ENCODE measurements around the gene NLRP12.
"Not testable (repeated sequence)": the region's sequence is repeated elsewhere in the genome, so short reads cannot be mapped to it uniquely, and the experiment has no call there.

NLRP12 gene

DNA sequence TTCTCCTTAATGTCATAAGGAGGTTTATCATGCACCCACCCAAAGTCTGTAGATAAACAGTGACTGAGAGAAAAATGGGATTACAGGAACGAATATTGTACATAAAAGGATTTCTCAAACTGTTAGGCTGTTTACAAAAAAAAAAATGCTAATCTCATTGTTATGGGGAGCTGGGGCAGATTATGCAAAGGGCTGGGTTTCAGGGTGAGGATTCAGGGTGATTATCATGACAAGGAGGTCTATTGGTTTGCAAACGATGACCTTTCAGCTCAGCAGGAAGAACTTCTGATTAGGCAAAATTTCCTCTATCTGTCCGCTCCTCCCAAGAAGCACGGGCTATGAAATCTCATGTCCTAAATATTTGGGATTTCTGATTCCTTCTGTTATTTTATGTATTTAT is 41.4 kb downstream of the NLRP12 start:
- no peak for DNase-seq (ENCODE audit: low spot score)

DNA sequence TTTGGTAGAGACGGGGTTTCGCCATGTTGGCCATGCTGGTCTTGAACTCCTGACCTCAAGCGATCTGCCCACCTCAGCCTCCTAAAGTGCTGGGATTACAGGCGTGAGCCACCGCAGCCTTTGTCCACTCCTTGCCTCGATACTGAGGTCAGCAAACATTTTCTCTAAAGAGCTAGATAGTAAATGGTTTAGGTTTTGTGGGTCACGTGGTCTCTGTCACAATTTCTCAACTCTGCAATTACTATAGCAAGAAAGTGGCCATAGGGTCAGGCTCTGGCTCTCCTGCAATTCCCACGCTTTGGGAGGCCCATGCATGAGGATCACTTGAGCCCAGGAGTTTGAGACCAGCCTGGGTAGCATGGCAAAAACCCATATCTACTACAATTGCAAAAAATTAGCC is 42.8 kb downstream of the NLRP12 start:
- not testable (repeated sequence) for DNase-seq (ENCODE audit: low spot score)

DNA sequence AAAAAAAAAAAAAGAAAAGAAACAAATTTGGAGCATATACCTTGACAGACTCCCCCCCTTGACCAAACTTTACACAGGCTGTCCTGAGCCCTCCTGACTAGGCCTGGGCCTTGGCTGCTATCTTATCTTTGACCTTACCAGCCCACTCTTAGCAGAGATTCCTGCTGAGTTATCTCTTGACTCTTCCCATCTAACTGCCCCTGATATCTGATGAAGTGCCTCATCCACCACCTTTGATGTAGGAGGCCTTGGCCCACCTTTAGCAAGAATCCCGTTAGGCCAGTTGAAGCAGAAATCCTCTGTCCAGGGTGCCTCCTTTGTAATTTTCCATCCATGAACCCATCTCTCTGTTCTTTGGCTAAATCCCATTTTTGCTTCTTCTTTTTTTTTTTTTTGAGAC is 43.6 kb downstream of the NLRP12 start:
- DNase-seq (ENCODE audit: low spot score) = no peak

DNA sequence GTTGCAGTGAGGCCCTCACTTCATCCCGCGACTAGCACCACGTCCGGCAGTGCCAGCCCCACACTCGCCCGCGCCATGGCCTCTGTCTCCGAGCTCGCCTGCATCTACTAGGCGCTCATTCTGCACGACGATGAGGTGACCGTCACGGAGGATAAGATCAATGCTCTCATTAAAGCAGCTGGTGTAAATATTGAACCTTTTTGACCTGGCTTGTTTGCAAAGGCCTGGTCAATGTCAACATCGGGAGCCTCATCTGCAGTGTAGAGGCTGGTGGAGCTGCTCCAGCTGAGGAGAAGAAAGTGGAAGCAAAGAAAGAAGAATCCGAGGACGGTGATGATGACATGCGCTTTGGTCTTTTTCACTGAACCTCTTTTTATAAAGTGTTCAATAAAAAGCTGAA is 48.6 kb downstream of the NLRP12 start:
- DNase-seq (ENCODE audit: low spot score) = no peak

DNA sequence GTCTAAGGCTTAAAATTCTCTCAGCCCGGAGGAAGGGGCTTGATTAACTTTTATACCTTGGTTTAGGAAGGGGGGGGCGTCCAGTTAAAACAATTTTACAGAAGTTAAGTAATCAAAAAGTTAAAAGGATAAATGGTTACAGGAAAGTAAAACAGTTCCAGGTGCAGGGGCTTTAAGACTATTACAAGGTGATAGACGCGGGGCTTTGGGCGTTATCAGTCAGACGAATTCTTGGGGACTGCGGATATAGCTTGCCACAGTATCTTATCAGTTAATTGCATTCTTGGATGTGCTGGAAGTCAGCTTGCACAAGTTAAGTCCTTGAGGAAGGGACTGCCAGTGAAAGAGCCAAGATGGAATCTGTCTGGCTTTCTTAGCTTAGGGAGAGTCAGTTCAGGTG is 49.6 kb downstream of the NLRP12 start:
- not testable (repeated sequence) for DNase-seq (ENCODE audit: low spot score)

DNA sequence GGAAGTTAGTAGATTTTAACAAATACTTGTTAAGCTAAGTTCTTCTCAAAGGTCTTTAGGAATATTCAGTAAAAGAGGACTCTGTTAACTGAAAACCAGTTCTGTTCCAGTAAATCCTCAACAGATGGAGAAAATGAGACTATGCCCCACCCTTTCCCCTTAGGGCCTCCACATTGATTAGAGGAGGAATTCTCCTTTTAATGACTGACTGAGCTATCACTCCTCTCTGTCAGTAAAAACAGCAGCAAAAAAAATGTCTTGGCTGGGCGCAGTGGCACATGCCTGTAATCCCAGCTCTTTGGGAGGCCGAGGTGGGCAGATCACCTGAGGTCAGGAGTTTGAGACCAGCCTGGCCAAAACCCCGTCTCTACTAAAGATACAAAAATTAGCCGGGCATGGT is 50.1 kb downstream of the NLRP12 start:
- no peak for DNase-seq (ENCODE audit: low spot score)

DNA sequence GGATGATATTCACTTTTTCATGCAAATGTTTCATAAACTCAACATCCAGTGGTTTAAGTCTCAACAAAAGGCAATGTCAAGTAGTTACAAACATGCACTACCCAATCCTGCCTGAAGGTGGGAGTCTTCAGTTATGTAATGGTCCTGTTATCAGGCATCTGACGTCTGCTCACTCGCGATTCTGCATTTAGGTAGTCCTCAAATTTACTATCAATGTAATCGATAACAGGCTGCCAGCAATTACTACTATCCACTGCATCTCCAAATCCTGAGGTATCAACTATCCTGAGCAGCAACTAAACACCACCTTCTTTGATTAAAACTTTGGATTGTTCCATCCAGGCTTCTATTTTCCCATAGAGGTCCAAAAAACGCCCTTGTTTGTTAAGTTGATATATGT is 51.2 kb downstream of the NLRP12 start:
- peak; percentile 74 for DNase-seq (ENCODE audit: low spot score)

DNA sequence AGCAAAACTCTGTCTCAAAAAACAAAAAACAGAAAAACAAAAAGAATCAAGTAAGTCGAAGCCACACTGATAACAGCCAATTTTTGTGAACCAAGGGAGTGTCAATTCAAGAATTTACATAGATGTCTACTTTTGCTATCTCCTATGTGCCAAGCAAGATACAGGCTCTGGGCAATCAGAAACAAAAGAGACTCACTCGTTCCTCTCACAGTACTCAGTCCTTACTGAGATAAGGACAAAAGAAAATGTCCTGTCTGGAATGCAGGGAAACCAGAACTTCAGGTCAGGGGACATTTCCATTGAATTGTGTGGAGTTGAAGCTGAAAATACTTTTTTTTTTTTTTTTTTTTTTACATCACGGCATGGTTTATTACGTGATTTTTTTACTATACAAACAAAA is 53.0 kb downstream of the NLRP12 start:
- no peak for DNase-seq (ENCODE audit: low spot score)

DNA sequence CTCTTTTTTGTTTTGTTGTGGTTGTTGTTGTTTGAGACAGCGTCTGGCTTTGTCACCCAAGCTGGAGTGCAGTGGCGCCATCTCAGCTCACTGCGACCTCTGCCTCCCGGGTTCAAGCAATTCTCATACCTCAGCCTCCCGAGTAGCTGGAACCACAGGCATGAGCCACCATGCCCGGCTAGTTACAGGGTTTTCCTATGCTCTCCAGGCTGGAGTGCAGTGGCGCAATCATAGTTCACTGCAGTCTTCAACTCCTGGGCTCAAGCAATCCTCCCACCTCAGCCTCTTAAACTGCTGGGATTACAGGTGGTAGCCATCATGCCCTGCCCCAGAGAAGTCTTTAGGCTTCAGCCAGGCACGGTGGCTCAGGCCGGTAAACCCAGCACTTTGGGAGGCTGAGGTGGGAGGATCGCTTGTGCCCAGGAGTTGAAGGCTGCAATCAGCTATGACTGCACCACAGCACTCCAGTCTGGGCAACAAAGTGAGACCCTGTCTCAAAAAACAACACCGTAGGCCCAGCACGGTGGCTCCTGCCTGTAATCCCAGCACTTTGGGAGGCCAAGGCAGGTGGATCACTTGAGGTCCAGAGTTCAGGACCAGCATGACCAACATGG is 54.3 kb downstream of the NLRP12 start:
- DNase-seq (ENCODE audit: low spot score) = not testable (repeated sequence)

DNA sequence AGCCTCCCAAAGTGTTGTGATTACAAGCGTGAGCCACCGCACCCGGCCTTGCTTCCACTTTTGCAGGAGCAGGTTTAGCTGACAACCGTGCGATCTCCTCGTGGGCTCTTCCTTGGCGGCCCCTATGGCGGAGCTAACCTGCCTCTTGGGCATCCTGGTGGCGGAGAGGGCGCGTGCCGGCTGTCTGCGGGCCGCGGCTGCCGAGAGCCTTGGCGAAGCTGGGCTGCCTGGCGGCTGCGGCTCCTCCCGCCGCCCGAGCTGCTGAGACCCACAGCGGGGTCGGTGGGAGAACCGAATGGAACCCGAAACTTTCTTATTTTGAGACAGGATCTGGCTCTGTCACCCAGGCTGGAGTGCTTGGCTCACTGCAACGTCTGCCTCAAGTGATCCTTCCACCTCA is 55.7 kb downstream of the NLRP12 start:
- DNase-seq (ENCODE audit: low spot score) = no peak

DNA sequence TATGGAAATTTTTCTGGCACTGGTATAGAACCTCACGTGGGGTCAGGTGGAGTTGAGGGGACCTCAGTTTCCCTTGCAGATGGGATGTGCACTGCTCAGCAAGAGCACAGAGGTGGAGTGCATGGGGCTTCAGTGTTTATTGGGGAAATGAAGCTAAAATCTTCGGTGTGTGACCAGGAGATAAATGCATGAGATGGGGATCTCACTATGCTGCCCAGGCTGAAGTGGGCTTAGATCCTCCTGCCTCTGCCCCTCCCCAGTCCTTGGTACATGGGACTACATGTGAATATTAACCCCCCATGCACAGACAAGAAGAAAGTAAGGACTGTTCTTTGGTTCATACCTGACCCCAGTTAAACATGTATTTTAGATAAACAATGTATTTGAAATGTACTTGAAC is 65.1 kb downstream of the NLRP12 start:
- not testable (repeated sequence) for DNase-seq (ENCODE audit: low spot score)

All from pons (tissue), 1 donor.